Adrenal gland (tissue), 12 donors: Measurements from ENCODE around the gene ELMO2. TPM values are rescaled to one million over a fixed set of nuclear protein-coding genes. Genes with fewer than 3 reads are reported as not detected.

Experiments
- DNase-seq, 7 donors: peaks; one replicate each; pipeline ENCODE4 v3.0.0-alpha.2; 2019 to 2020
- H3K27ac ChIP-seq, 5 donors: fragments of 200-600 bp; sonication (generic) in 4 of 5; 1 replicate in 3 of 5; 2 replicates in 2 of 5; pipeline versions ENCODE4 v1.5.1 to v1.8.0; 2016 to 2020; ENCODE audit warnings: mild to moderate bottlenecking in 1 of 5
- H3K27me3 ChIP-seq: fragments of 200-600 bp; 2 replicates; pipeline ENCODE4 v1.8.0; 2021
- H3K36me3 ChIP-seq, 2 donors: fragments of 200-600 bp; replicated peaks in 1 of 2; 1 replicate in 1 of 2; 2 replicates in 1 of 2; pipeline versions ENCODE4 v1.5.1 to v1.8.0; 2018 to 2022
- H3K4me1 ChIP-seq, 2 donors: fragments of 200-600 bp; replicated peaks in 1 of 2; 1 replicate in 1 of 2; 2 replicates in 1 of 2; pipeline versions ENCODE4 v1.5.1 to v1.8.0; 2018 to 2021
- H3K4me3 ChIP-seq, 4 donors: fragments of 200-600 bp; sonication (generic) in 3 of 4; one replicate each; pipeline ENCODE4 v1.5.1; 2016 to 2018
- H3K9me3 ChIP-seq, 3 donors: fragments of 200-600 bp; sonication (generic) in 1 of 3; replicated peaks in 1 of 3; 1 replicate in 2 of 3; 2 replicates in 1 of 3; pipeline versions ENCODE4 v1.5.1 to v1.8.0; 2016 to 2021
- POLR2A ChIP-seq, 2 donors: fragments of 450-650 bp; IDR thresholded peaks; one replicate each; pipeline ENCODE4 v1.6.1; 2017; ENCODE audit warnings: antibody characterized with exemption in 2 of 2, mild to moderate bottlenecking in 2 of 2, moderate library complexity in 1 of 2
- WGBS, 4 donors: extraction: QIAGEN DNeasy Blood & Tissue Kit in 2 of 4; methylation state at CpG; one replicate each; pipeline versions ENCODE4 v1.1.5 to v1.1.7; 2013 to 2017; 5-methylcytosine and 5-hydroxymethylcytosine counted together
- intact Hi-C, 2 donors: fragments of 100-400 bp; cut with DNase I; formaldehyde crosslinking; loops; one replicate each; pipeline versions ENCODE4 v1.14.1 to v1.15.0; 2022 to 2023
- polyA plus RNA-seq, 3 donors: library from polyadenylated mRNA; stranded (reverse); fragments of 200-250 nt in 2 of 3; fragments of 350-450 nt in 1 of 3; fragmentation: Illumina TruSeq in 1 of 3; extraction: RNeasy Lipid Tissue Mini Kit (QIAGEN cat#74804) in 1 of 3; gene quantifications; one replicate each; pipeline ENCODE4 v1.2.3, GENCODE V29; 2013 to 2014
- total RNA-seq, 9 donors: library from RNA; depleted of rRNA in 4 of 9; stranded (reverse); fragments of >200 nt in 4 of 9; fragments of 120-200 nt in 1 of 9; fragmentation: NEBNext Ultra II Directional in 1 of 9; extraction: Animal tissue kit (Norgen Biotek cat#: 25700) in 1 of 9; gene quantifications; one replicate each; pipeline versions ENCODE4 v1.1.0 to v1.2.4, GENCODE V29; 2013 to 2023
- TF ChIP-seq, protein P1 (sequence below), 6 experiments: fragments of 450-650 bp in 4 of 6; fragments of 200-600 bp in 2 of 6; sonication (generic) in 1 of 6; IDR thresholded peaks; 1 replicate in 5 of 6; 2 replicates in 1 of 6; pipeline versions ENCODE4 v1.5.1 to v1.8.0; 2016 to 2021; ENCODE audit warnings: antibody characterized with exemption in 6 of 6, mild to moderate bottlenecking in 2 of 6, moderate library complexity in 1 of 6
- donor health status: healthy with polysubstance abuse.
- donor health status: Bipolar disorder and iron deficiency.
- donor health status: DM: yes; HTN: yes; CAD: no.
- donor health status: DM: no; HTN: no; CAD: no.
- donor health status: DM: no; HTN: no; CAD: no.
- donor health status: DM: yes; HTN: yes; CAD: no.

ELMO2 gene
- total and polyA plus RNA-seq, 12 donors, result 36.2 to 69.0 (median 51.7) TPM

DNA sequence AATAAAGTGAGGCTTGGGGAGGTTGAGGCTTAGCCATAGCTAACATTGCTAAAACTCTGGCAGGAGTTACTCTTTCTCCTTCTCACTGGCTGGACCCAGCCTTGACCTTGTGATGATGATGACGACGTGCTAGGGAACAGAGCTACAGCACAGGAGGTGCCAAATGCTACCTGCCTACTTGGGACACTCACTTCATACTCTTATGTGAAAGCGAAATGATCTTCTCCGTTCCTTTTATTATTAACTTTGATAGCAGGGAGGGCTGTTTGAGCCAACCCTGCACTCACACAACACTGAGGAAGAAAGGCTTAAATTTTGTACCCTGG lies 1.2 kb upstream of the ELMO2 start:
- Histone ChIP-seq H3K4me3 (no peak overlapping the region), H3K27ac (peak overlapping the region in 1 of 5 donors; percentile 95), H3K4me1 (peaks cover 26 to 43% of the 10 kb centered on the region in 2 donors), H3K36me3 (no peaks in the 10 kb centered on the region), H3K27me3 (no peaks in the 10 kb centered on the region), H3K9me3 (no peaks in the 10 kb centered on the region)
- no peak for TF ChIP-seq POLR2A (IDR thresholded peaks at IDR 0.05)
- TF ChIP-seq, protein P1, sequence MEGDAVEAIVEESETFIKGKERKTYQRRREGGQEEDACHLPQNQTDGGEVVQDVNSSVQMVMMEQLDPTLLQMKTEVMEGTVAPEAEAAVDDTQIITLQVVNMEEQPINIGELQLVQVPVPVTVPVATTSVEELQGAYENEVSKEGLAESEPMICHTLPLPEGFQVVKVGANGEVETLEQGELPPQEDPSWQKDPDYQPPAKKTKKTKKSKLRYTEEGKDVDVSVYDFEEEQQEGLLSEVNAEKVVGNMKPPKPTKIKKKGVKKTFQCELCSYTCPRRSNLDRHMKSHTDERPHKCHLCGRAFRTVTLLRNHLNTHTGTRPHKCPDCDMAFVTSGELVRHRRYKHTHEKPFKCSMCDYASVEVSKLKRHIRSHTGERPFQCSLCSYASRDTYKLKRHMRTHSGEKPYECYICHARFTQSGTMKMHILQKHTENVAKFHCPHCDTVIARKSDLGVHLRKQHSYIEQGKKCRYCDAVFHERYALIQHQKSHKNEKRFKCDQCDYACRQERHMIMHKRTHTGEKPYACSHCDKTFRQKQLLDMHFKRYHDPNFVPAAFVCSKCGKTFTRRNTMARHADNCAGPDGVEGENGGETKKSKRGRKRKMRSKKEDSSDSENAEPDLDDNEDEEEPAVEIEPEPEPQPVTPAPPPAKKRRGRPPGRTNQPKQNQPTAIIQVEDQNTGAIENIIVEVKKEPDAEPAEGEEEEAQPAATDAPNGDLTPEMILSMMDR (IDR thresholded peaks at IDR 0.05), result no peak
- peak in 3 of 7 donors; percentile 30 to 34 (median 33) for DNase-seq
- intact Hi-C loops, result no loop called here
- 36 to 57% (median 44%) methylated on average over 4 of the region's 4 CpGs for WGBS, 4 donors

DNA sequence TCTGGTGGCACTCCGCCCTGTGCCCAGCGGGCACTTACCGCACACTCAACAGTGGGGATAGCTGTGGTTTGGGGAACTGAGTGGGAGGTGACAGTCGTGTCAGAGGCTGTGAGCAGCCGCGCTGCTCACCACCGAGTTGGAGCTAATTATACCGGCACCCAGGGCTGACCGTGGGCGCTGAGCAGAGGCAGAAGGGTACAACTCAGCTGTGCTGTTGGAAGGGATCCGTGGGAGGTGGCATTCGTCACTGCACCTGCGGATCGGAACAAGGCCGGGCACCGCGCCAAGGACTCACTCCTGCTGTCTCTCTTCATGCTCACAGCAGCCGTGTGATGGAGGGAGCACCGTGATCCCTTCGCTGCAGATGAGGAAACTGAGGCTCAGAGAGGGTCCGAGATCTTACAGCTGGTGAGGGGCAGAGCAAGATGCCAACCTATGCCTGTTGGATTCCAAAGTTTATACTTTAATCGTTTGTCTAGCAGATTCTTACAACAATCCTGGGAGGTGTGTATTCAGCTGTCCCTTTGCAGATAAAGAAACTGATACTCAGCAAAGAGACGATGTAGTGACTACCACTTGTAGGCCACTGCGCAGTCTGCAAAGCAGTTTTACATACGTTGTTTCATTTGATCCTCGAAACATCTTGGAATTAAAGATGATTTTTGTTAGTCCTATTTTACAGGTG lies 713 bp upstream of the ELMO2 start:
- Histone ChIP-seq H3K27ac (peak overlapping the region; percentile 61 to 96 (median 88)), H3K9me3 (no peaks in the 10 kb centered on the region), H3K27me3 (no peaks in the 10 kb centered on the region), H3K4me1 (peaks cover 27 to 48% of the 10 kb centered on the region in 2 donors), H3K4me3 (peak overlapping the region in 3 of 4 donors; percentile 42 to 91 (median 68)), H3K36me3 (no peaks in the 10 kb centered on the region)
- intact Hi-C loops, result no loop called here
- 11 to 13% (median 12%) methylated on average over 20 to 26 of the region's 26 CpGs for WGBS, 4 donors
- DNase-seq, result peak; percentile 73 to 94 (median 81)
- TF ChIP-seq, protein P1 (IDR thresholded peaks at IDR 0.05), result peak in 1 of 6 experiments; percentile 16
- no peak for TF ChIP-seq POLR2A (IDR thresholded peaks at IDR 0.05)

DNA sequence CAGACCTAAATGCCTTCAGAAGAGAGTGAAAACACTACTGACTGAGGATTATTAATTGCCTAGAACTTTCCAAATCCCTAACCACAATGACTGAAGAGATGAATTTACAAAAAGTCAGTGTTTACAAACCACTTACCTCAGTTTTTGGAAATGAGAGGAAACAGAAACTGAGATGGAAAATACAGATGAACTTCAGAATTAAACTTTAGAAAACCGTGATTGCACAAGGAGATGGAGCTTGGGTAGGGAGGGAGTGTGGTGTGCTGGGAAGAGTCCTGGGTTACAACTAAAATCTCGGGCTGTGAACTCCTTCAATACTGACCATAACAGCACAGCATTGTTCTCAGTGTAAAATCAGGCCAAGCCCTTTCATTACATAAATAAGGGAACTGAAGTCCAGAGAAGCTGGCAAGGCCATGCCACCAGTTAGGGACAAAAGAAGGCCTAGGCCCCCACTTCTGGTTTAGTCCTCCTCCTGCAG lies 4.0 kb downstream of the ELMO2 start:
- DNase-seq, result no peak
- peaks cover 49 to 73% of the 10 kb centered on the region in 2 donors for H3K4me1 ChIP-seq
- no peaks in the 10 kb centered on the region for H3K9me3 ChIP-seq
- no peaks in the 10 kb centered on the region for H3K27me3 ChIP-seq
- WGBS, 4 donors, result 34 to 47% (median 42%) methylated on average over 2 of the region's 2 CpGs
- H3K27ac ChIP-seq, result peak overlapping the region in 3 of 5 donors; percentile 72 to 88 (median 85)
- no peak for TF ChIP-seq POLR2A (IDR thresholded peaks at IDR 0.05)
- TF ChIP-seq, protein P1 (IDR thresholded peaks at IDR 0.05), result no peak
- intact Hi-C loops, result no loop called here
- H3K4me3 ChIP-seq, result no peak overlapping the region
- H3K36me3 ChIP-seq, result peaks cover 0 to 6% of the 10 kb centered on the region in 2 donors

DNA sequence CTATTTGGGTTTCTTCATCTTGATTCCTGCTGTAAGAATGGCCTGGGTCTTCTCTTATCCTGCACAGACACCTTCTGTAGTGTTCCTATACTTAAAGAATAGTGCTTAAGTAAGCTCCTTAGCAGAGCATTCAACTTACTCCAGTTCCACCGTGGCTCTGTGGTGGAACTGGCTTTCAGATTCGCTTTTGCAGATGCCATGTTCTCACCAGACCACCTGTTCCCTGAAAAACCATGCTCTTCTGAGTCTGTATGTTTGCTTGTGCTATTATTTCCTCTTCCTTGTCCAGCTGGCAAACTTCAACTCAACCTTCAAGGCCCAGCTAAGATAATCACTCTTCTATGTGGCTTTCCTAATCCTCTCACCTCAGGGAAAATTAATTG lies 4.9 kb downstream of the ELMO2 start:
- intact Hi-C loops, result no loop called here

More for the DNA sequence above, 4.9 kb downstream of the ELMO2 start:
- Histone ChIP-seq H3K27me3 (no peaks in the 10 kb centered on the region), H3K4me3 (no peak overlapping the region), H3K9me3 (no peaks in the 10 kb centered on the region), H3K27ac (peak overlapping the region in 4 of 5 donors; percentile 72 to 88 (median 83)), H3K36me3 (peaks cover 0 to 6% of the 10 kb centered on the region in 2 donors), H3K4me1 (peaks cover 47 to 73% of the 10 kb centered on the region in 2 donors)
- TF ChIP-seq, protein P1 (IDR thresholded peaks at IDR 0.05), result no peak
- TF ChIP-seq POLR2A (IDR thresholded peaks at IDR 0.05), result no peak
- 67 to 79% (median 76%) methylated on average over 2 of the region's 2 CpGs for WGBS, 4 donors
- no peak for DNase-seq
